Smooth muscle cell of the umbilical artery (primary cell): ENCODE measurements around the gene FSHR. TPM values are rescaled to one million over a fixed set of nuclear protein-coding genes. Genes with fewer than 3 reads are reported as not detected.

Experiments
- total RNA-seq: library from RNA; depleted of rRNA; stranded (reverse); fragments of >200 nt; gene quantifications from 2 replicates; pipeline ENCODE4 v1.2.3, GENCODE V29; 2014

FSHR gene, protein sequence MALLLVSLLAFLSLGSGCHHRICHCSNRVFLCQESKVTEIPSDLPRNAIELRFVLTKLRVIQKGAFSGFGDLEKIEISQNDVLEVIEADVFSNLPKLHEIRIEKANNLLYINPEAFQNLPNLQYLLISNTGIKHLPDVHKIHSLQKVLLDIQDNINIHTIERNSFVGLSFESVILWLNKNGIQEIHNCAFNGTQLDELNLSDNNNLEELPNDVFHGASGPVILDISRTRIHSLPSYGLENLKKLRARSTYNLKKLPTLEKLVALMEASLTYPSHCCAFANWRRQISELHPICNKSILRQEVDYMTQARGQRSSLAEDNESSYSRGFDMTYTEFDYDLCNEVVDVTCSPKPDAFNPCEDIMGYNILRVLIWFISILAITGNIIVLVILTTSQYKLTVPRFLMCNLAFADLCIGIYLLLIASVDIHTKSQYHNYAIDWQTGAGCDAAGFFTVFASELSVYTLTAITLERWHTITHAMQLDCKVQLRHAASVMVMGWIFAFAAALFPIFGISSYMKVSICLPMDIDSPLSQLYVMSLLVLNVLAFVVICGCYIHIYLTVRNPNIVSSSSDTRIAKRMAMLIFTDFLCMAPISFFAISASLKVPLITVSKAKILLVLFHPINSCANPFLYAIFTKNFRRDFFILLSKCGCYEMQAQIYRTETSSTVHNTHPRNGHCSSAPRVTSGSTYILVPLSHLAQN
- not detected in 2 replicates for total RNA-seq

DNA sequence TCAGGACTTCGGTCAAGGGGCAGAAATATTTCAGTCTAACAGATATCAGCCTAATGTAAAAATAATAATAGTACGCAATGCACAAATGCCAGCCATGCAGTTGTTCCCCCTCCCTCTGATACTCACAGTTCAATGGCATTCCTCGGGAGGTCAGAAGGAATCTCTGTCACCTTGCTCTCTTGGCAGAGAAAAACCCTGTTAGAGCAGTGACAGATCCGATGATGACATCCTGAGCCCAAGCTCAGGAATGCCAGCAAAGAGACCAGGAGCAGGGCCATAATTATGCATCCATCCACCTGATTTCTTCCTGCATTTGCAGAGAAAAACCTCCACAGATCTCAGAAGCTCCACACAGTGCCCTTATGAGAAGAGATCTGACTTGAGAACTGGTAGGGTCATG, at the start of gene FSHR:
Gene FSHR (minus strand): TSS at position 376 of the 400 bp plus-strand sequence. CDS start 98 bp downstream, at position 278.

